HG03039 (cell line): ENCODE results near the gene CDK14.

Source experiments
- ATAC-seq: cut with Tn5 transposase; IDR thresholded peaks from one replicate; pipeline ENCODE4 v1.9.1; 2021; ENCODE audit warnings: mild to moderate bottlenecking, moderate library complexity; ENCODE audit not compliant: unreplicated experiment

CDK14 gene

DNA sequence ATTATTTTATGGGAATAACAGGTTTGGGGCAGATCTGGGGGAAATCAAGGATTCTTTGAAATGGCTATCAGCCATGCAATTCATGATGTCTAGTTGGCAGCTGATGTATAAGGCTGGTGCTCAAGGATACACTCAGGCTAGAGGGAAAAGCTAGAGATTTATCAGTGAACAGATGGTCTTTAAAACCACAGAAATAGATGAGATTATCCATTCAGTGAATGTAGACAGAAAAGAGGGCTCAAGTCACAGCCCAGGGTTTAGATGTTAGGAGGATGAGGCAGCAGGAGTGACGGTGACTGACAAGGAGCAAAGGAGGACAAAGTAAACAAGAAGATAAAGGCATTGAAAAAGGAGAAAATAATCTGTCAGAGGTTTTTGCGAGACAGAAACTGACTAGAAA is 238.7 kb downstream of the CDK14 start:
- ATAC-seq = no peak

DNA sequence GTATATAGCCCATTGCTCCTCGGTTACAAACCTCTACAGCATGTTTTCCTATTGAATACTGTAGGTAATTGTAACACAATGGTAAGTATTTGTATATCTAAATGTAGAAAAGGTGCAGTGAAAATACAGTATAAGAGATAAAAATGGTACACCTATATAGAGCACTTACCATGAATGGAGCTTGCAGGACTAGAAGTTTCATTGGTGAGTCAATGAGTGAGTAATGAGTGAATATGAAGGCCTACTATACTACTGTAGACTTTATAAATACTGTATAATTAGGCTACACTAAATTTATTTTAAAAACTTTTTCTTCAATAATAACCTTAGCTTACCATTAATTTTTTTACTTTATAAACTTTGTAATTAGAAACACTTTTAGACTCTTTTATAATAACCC is 239.7 kb downstream of the CDK14 start:
- ATAC-seq = no peak

- no peak for ATAC-seq
Measured at GRCh38 chr7:90836937-90837336, 240.8 kb downstream of the CDK14 start.

GRCh38 chr7:90838799-90839198 is 242.7 kb downstream of the CDK14 start:
- no peak for ATAC-seq

- no peak for ATAC-seq
Measured at GRCh38 chr7:90839316-90839715, 243.2 kb downstream of the CDK14 start.

DNA sequence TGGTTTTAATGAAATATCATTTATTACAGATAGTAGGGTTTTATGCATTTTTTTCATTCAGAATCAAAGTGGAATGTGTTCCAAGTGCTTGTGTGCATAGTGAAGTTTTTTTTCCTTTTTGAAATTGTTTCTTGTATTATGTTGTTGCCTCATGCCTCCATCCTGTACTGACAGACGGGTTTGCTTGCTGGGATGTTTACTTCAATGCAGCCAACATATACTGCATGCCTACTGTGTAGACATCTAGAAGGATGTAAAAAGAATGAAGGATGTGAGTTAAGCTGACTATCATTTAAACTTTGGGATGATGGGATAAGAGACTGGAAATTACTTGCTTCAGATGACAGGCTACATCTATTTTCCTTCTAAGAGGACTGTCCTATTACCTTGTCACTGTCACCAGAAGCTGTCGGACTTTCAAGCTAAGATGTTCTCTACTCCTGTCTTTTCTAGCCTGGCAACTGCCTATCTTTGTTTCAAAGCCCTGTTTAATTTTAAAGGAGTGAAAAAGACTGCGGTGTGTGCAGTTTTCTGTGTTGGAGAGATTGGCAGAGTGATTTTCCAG is 243.7 kb downstream of the CDK14 start:
- no peak for ATAC-seq

DNA sequence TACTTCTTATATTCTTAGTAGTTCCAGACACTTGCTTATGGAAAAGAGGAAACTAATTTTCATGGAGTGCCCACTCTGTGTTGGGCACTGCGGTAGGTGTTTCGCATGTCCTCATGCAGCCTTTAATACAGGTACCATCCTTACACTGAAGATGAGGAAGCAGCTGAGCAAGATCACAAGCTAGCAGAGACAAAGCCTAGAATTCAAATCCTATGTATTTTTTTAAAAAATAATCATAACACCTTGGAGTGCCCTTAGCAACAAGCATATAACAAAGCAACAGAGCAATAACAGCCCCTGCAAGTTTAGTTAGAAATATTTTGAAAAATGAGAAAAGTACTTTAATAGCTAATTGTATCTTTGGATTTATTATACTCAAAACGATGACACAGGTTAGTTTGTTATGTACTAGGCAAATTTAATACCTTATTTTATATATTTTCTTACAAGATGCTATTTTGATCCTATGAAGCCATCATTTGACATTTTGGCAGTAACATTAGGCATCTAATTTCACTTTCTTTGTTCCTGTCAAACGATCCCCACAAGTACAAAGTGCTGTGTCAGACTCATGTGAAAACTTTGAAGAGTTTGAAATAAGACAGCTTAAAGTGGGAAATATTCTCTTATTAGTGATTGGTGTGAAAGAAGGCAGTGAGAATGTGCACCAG is 245.8 kb downstream of the CDK14 start:
- no peak for ATAC-seq

DNA sequence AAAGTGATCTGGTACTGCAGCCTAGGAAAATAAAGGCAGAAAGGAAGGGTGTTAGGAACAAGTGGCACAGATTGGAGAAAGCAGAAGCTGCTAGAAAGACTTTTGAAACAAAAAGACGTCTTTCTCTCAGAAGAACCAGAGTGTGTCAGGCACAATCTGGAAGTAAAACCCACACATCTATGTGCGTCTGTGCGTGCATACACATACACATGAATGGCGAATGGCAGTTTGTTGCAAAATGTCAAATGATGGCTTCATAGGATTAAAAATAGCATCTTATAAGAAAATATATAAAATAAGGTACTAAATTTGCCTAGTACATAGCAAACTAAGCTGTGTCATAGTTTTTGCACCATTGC is 246.3 kb downstream of the CDK14 start:
- ATAC-seq = no peak

DNA sequence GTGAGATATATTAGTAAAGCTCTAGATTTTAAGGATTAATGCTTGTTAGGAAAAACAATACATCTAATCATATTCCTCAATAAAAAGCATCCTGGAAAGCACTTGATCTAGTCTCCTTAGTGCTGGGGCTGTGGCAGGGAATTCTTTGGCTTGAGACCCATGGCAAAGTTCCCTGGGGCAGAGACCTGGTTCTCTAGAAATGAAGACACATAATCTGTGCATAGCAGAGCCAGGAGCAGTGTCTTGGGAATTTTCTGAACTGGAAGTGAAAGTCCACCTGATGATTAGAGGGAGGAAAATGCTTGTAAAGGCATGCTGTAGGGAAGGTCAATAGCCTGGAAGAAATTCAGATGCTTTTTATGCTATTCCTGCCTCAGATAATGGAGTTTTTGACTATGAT is 247.4 kb downstream of the CDK14 start:
- ATAC-seq = no peak

DNA sequence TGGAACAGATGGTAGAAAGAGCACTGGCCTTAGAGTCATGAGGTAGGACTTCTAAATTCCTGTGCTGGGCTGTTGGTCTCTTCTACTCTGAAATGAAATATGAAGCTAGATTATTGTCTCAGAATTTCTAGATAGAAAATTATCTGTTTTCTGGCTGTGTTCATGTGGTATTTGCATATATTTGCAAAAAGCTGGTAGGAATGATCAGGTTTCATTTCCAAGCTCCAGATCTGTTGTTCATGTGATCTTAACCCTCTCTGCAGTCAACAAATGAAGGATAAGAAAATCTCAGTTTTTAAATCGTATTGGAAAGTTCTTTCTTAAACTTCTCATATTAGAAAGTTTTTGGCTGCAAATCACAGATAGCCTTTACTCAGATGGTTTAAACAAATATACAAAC is 248.3 kb downstream of the CDK14 start:
- no peak for ATAC-seq

GRCh38 chr7:90846192-90846591 is 250.1 kb downstream of the CDK14 start:
- ATAC-seq = no peak

DNA sequence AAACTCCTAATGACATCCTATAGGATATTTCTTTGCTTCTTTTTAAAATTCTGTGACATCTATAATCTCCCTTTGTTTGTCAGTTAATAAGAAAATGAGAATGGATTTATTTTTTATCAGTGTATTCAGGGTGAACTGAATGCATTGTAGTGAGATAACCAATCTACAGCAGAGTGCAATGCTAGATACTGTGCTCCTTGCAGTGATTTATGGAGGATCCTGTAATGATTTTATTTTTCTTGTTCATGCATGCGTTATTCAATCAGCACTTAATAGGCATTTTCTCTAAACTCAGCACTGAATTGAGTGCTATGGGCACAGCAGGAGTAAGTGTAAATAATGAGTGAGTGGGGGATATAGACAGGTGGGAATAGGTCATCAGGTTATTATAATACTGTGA is 253.9 kb downstream of the CDK14 start:
- no peak for ATAC-seq

- no peak for ATAC-seq
Measured at GRCh38 chr7:90850471-90850870, 254.3 kb downstream of the CDK14 start.

DNA sequence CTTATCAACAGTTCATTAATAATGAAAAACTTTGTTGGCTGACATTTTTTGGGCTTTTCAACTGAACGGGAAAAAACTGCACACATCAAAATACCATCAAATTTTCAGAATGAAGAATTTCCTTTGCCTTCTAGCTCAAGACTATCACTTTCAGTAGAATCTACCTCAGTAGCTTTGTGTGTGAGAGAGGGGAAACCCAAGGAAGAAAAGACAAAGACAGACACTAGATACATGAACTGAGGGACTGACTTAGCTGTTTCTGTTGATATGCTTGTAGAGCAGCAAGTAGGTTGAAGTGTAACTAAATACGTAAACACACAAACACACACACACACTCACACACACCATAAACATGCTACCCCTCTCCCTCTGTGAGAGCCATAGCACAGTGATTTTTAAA is 257.1 kb downstream of the CDK14 start:
- no peak for ATAC-seq

DNA sequence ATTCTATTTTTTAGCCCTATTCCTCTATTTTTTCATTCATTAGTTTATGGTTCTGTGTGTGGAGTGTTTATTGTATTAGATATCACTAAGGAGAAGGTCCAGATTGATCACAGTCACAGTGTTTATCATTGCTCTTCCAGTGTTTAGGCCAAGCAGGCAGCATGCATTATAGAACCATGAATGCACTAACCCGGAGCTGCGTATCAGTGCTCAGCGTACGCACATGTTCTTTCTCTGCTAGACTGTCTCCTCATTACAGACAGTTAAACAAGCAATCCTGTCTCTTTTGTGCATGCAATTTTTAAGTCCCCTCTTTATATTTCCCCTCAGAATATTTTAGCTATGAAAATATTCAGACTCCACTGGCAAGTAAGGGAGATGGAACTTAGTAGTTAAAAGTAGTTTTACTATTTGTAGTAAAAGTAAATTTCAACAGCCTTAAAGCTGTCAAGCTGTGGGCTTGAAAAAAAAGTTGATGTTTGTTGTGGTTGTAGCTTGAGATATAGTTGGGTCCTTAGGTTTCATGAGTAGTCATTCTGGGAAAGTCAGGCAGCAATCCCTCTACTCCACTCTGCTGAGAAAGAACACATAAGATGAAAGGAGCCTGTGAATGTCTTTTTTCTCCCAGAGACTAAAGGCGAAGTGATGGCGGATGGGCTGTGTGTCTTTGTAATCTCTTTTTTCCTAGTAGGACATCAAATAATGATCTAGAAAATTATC is 260.4 kb downstream of the CDK14 start:
- peak; percentile 57 for ATAC-seq

DNA sequence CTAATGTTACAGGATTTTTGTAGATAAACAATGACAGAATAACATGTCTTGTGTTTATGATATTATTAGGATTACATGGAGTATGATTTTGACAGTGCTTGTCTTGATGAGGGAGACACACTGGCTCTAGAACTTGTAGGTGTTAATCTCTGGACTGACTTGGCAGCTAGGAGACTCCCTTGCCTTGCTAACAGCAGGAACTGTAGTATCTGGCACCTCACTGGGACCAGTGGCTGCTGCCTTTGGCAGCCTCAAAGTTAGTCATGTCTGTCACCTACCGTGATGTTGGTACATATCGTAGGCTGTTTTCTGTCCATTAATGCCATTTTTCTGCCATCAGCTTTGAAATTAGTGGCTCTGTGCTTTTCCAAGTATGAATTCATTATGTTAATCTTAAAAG is 261.5 kb downstream of the CDK14 start:
- no peak for ATAC-seq

- ATAC-seq = no peak
Measured at GRCh38 chr7:90858546-90858945, 262.4 kb downstream of the CDK14 start.

- no peak for ATAC-seq
Measured at GRCh38 chr7:90859521-90859920, 263.4 kb downstream of the CDK14 start.

GRCh38 chr7:90864088-90864487 is 268.0 kb downstream of the CDK14 start:
- ATAC-seq = no peak

DNA sequence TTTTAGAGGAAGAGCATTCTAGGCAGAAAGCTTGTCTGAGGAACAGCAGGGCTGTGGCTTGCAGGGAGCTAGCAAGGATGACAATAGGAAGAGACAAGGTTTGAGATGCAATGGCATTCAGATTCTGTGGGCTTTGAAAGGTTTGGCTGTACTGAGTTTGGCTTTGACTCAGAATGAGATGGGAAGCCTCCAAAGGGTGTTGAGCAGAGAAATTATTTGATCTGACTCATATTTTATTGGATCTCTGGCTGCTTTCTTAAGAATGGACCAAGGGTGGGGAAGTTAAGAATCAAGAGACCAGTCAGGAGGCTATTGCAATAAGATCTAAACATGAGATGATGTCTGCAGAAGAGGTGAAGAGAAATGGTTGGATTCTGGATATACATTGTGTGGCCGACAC is 273.2 kb downstream of the CDK14 start:
- no peak for ATAC-seq

- ATAC-seq = no peak
Measured at GRCh38 chr7:90876701-90877100, 280.6 kb downstream of the CDK14 start.

DNA sequence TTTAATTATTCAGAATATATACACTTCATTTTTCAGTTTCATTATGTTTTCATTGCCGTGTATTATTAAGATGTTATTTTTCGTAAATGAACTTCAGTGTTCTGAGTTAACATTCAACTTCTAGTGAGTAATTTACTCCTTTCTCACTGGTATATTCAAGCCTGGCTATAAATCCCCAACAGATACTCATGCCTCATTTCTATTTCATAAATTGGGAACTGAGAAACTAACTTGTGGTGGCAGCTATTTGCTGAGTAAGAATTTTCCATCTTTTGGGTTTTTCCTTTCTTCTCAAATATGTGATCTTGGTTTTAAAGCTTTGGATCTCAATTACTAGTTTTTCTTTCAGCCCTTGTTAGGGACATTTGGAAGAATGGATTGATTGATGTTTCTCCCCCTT is 281.1 kb downstream of the CDK14 start:
- no peak for ATAC-seq

GRCh38 chr7:90879924-90880323 is 283.8 kb downstream of the CDK14 start:
- no peak for ATAC-seq
